ENCODE measurements around the gene ADSS1.

Gene ADSS1

DNA sequence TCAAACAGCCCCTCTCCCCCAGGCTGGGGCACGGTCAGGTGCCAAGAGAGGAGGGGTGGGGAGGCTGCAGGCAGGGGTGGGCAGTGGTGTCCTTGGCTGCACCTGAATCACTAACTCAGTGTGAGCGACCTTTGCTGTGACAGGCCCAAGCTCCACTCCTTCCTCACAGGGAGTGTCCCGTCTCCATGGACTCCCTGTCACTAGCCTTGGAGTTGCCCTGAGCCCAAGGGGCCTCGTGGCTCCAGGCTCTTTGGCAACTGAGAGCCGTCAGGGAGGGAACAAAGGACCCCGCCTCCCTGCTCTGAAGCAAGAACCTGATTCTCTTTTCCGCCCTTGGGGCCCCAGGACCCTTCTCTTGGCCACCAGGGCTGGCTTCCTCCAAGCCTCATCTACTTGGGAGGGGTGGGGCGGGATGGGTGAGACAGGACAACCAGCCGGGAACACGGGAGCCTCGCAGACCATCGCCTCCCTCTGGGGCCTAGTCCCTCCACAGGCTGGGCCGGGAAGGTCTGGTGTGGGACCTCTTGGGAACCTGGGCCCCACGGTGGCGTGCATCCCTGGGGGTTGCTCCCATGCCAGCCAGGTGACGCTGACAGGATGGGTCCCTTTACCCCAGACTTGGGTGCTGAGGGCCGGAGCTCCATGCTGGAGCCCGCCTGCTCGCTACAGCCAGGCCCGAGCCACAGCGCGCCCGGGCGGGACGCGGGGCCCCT, 935 bp upstream of the ADSS1 start:
- Histone ChIP-seq H3K4me2 (ENCODE audit: low read length) (peak overlapping the region; percentile 74; the same call in 1 of the 2 replicates), H3K36me3 (ENCODE audit: control insufficient read depth, low read length) (no peaks in the 10 kb centered on the region), H4K20me1 (ENCODE audit: control insufficient read depth, insufficient read depth, low read depth, low read length) (no peaks in the 10 kb centered on the region), H3K9me2 (replicated peaks; ENCODE audit: control insufficient read depth, low read length) (no peaks in the 10 kb centered on the region), H3K4me3 (ENCODE audit: low read length) (no peak overlapping the region), H3K27me3 (ENCODE audit: control insufficient read depth, low read length) (peaks cover 15% of the 10 kb centered on the region), H3F3A (ENCODE audit: control insufficient read depth, insufficient read depth) (no peaks in the 10 kb centered on the region), H3K4me1 (ENCODE audit: control insufficient read depth, low read length) (peaks cover 11% of the 10 kb centered on the region), H3K27ac (ENCODE audit: low read depth, low read length) (no peak overlapping the region), H3K9me3 (ENCODE audit: control insufficient read depth, insufficient read depth, low read length) (no peaks in the 10 kb centered on the region), H3K79me2 (ENCODE audit: control insufficient read depth, low read length) (no peaks in the 10 kb centered on the region)
- TF ChIP-seq, protein P1, sequence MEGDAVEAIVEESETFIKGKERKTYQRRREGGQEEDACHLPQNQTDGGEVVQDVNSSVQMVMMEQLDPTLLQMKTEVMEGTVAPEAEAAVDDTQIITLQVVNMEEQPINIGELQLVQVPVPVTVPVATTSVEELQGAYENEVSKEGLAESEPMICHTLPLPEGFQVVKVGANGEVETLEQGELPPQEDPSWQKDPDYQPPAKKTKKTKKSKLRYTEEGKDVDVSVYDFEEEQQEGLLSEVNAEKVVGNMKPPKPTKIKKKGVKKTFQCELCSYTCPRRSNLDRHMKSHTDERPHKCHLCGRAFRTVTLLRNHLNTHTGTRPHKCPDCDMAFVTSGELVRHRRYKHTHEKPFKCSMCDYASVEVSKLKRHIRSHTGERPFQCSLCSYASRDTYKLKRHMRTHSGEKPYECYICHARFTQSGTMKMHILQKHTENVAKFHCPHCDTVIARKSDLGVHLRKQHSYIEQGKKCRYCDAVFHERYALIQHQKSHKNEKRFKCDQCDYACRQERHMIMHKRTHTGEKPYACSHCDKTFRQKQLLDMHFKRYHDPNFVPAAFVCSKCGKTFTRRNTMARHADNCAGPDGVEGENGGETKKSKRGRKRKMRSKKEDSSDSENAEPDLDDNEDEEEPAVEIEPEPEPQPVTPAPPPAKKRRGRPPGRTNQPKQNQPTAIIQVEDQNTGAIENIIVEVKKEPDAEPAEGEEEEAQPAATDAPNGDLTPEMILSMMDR (IDR thresholded peaks at IDR 0.05; ENCODE audit: low read depth, low read length, poor library complexity, severe bottlenecking) = no peak
- no peak for TF ChIP-seq EZH2phosphoT487 (IDR thresholded peaks at IDR 0.05; ENCODE audit: borderline replicate concordance, low read length)

DNA sequence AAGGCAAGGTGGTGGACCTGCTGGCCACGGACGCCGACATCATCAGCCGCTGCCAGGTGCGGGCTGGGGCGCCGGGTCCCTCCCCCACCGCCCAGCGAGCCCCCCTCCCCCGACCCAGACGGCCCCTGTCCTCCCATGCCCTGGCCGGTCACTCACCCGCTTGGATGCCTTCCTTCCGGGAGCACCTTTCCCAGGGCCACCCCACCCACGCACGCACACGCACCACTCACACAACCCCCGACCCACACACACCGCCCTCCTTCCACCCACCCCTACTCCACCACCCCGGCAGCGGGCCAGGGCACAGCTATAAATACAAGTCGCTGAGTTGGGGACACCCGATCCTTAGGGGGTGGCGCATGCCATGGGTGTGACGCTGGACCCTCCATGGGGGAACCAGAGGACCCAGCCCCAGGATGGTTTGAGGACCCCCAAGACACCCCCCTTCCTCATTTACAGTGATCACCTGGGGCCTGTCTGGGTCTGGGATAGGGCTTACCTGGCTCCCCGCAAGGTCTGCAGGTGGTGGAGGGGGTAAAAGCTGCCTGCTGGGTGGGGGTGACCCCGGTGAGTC, 465 bp downstream of the ADSS1 start:
- peaks cover 11% of the 10 kb centered on the region for H3K4me1 ChIP-seq (ENCODE audit: control insufficient read depth, low read length)
- H3K27ac ChIP-seq (ENCODE audit: low read depth, low read length) = no peak overlapping the region
- H3K9me2 ChIP-seq (replicated peaks; ENCODE audit: control insufficient read depth, low read length) = no peaks in the 10 kb centered on the region

DNA sequence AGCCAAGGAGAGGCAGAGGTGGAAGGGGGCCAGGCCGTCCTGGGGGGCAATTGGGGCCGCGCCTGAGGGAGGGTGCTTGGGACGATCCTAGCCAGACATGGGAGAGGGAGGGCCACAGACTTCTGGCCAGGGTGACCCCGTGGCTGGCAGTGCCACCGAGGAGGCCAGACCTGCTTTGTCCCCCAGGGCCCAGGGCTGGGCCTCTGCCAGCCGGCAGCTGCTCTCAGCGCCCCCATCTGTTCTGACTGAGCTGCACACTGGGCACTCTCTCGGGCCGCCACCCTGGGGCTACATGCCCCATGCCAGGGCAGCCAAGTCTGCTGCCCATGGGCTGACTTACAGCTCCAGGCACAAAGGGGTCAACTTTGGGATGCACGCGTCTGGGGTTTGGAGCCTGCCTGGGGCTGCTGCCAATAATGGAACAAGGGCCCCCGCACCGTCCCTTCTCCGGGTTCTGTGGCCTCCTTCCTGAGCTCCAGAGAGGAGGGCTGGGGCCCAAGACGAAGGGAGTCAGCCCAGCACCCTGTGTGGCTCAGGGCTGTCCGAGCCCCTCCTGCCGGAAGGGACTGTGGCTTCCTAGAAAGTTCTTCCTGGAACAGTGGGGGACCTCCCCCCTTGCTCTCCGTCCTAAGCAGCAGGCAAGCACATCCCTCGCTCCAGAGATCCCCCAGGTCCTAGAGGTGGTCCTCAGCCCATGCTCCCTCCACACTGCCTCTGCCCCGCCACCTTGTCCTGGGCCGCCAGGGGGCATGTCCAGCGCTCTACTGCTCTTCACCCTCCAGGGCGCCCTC, 1.1 kb downstream of the ADSS1 start:
- Histone ChIP-seq H3K9me3 (ENCODE audit: control insufficient read depth, insufficient read depth, low read length) (no peaks in the 10 kb centered on the region), H3F3A (ENCODE audit: control insufficient read depth, insufficient read depth) (no peaks in the 10 kb centered on the region), H3K79me2 (ENCODE audit: control insufficient read depth, low read length) (no peaks in the 10 kb centered on the region), H3K4me2 (ENCODE audit: low read length) (peak overlapping the region; percentile 74; the same call in 1 of the 2 replicates), H3K9me2 (replicated peaks; ENCODE audit: control insufficient read depth, low read length) (no peaks in the 10 kb centered on the region), H3K27ac (ENCODE audit: low read depth, low read length) (no peak overlapping the region), H3K4me3 (ENCODE audit: low read length) (no peak overlapping the region), H3K4me1 (ENCODE audit: control insufficient read depth, low read length) (peaks cover 11% of the 10 kb centered on the region), H4K20me1 (ENCODE audit: control insufficient read depth, insufficient read depth, low read depth, low read length) (no peaks in the 10 kb centered on the region), H3K27me3 (ENCODE audit: control insufficient read depth, low read length) (peaks cover 15% of the 10 kb centered on the region), H3K36me3 (ENCODE audit: control insufficient read depth, low read length) (no peaks in the 10 kb centered on the region)
- TF ChIP-seq, protein P1 (IDR thresholded peaks at IDR 0.05; ENCODE audit: low read depth, low read length, poor library complexity, severe bottlenecking) = peak; percentile 52
- no peak for TF ChIP-seq EZH2phosphoT487 (IDR thresholded peaks at IDR 0.05; ENCODE audit: borderline replicate concordance, low read length)

More for the DNA sequence above, 465 bp downstream of the ADSS1 start:
- Histone ChIP-seq H3K4me3 (ENCODE audit: low read length) (peak overlapping the region; percentile 76), H3K4me2 (ENCODE audit: low read length) (peak overlapping the region; percentile 74), H3F3A (ENCODE audit: control insufficient read depth, insufficient read depth) (no peaks in the 10 kb centered on the region), H3K27me3 (ENCODE audit: control insufficient read depth, low read length) (peaks cover 15% of the 10 kb centered on the region), H4K20me1 (ENCODE audit: control insufficient read depth, insufficient read depth, low read depth, low read length) (no peaks in the 10 kb centered on the region), H3K79me2 (ENCODE audit: control insufficient read depth, low read length) (no peaks in the 10 kb centered on the region), H3K9me3 (ENCODE audit: control insufficient read depth, insufficient read depth, low read length) (no peaks in the 10 kb centered on the region), H3K36me3 (ENCODE audit: control insufficient read depth, low read length) (no peaks in the 10 kb centered on the region)
- TF ChIP-seq, protein P1 (IDR thresholded peaks at IDR 0.05; ENCODE audit: low read depth, low read length, poor library complexity, severe bottlenecking) = no peak
- no peak for TF ChIP-seq EZH2phosphoT487 (IDR thresholded peaks at IDR 0.05; ENCODE audit: borderline replicate concordance, low read length)
